OCI-LY1 (cell line): ENCODE measurements around the gene ARFIP2.

Source experiments
- H2AFZ ChIP-seq: fragments of 200-600 bp; sonication (generic), shearing (Covaris generic); 2 replicates; pipeline ENCODE4 v1.6.0; 2014; ENCODE audit warnings: antibody characterized with exemption, mild to moderate bottlenecking, low read length
- H3F3A ChIP-seq: fragments of 200-600 bp; sonication (generic), shearing (Covaris generic); 2 replicates; pipeline ENCODE4 v1.6.0; 2014; ENCODE audit warnings: mild to moderate bottlenecking, antibody characterized with exemption, low read length, moderate library complexity; ENCODE audit not compliant: insufficient read depth
- H3K27ac ChIP-seq: fragments of 200-600 bp; sonication (generic); 2 replicates; pipeline ENCODE4 v1.5.1; 2014; ENCODE audit warnings: low read length, mixed run types, mild to moderate bottlenecking, low read depth; ENCODE audit not compliant: poor library complexity, severe bottlenecking
- H3K27me3 ChIP-seq: fragments of 200-600 bp; sonication (generic); 2 replicates; pipeline ENCODE4 v1.6.0; 2014; ENCODE audit warnings: antibody characterized with exemption, mild to moderate bottlenecking, low read length, moderate library complexity; ENCODE audit not compliant: insufficient read depth
- H3K36me3 ChIP-seq: fragments of 200-600 bp; sonication (generic); 2 replicates; pipeline ENCODE4 v1.6.1; 2014; ENCODE audit warnings: mild to moderate bottlenecking, antibody characterized with exemption, low read length, moderate library complexity, mixed read lengths; ENCODE audit not compliant: insufficient read depth
- H3K4me1 ChIP-seq: fragments of 200-600 bp; sonication (generic); 2 replicates; pipeline ENCODE4 v1.5.1; 2014; ENCODE audit warnings: mild to moderate bottlenecking, low read length, moderate library complexity; ENCODE audit not compliant: insufficient read depth, severe bottlenecking
- H3K4me2 ChIP-seq: fragments of 200-600 bp; sonication (generic), shearing (Covaris generic); 2 replicates; pipeline ENCODE4 v1.6.1; 2014; ENCODE audit warnings: low read length
- H3K4me3 ChIP-seq: fragments of 200-600 bp; sonication (generic); 2 replicates; pipeline ENCODE4 v1.5.1; 2014; ENCODE audit warnings: low read length, low read depth, mild to moderate bottlenecking, mixed read lengths; ENCODE audit not compliant: poor library complexity, severe bottlenecking
- H3K79me2 ChIP-seq: fragments of 200-600 bp; shearing (Covaris generic); 2 replicates; pipeline ENCODE4 v1.6.1; 2016; ENCODE audit warnings: mixed run types, low read length, mixed read lengths; ENCODE audit not compliant: insufficient read depth
- H3K9ac ChIP-seq: fragments of 200-600 bp; sonication (generic), shearing (Covaris generic); 2 replicates; pipeline ENCODE4 v1.6.1; 2014; ENCODE audit warnings: mild to moderate bottlenecking, low read length, mixed read lengths
- H3K9me2 ChIP-seq: fragments of 200-600 bp; sonication (generic), shearing (Covaris generic); 2 replicates; pipeline ENCODE4 v1.6.1; 2014; ENCODE audit warnings: low read depth, mild to moderate bottlenecking, low read length, mixed read lengths
- H3K9me3 ChIP-seq: fragments of 200-600 bp; shearing (Covaris generic); 2 replicates; pipeline ENCODE4 v1.6.1; 2014; ENCODE audit warnings: low read length, mixed read lengths
- H4K20me1 ChIP-seq: fragments of 200-600 bp; sonication (generic), shearing (Covaris generic); 2 replicates; pipeline ENCODE4 v1.6.0; 2016; ENCODE audit warnings: mild to moderate bottlenecking, low read length; ENCODE audit not compliant: insufficient read depth
- CTCF ChIP-seq: fragments of 200-600 bp; sonication (generic), shearing (Covaris generic); IDR thresholded peaks from 2 replicates; pipeline ENCODE4 v1.5.1; 2017; ENCODE audit warnings: mild to moderate bottlenecking, antibody characterized with exemption, low read length, moderate library complexity, mixed read lengths
- EZH2 ChIP-seq: fragments of 200-600 bp; sonication (generic), shearing (Covaris generic); IDR thresholded peaks from 2 replicates; pipeline ENCODE4 v1.8.0; 2017; ENCODE audit warnings: borderline replicate concordance, mixed run types, mild to moderate bottlenecking, antibody characterized with exemption, low read length, moderate library complexity, mixed read lengths

ARFIP2 gene

GRCh38 chr11:6486938-6487337, 5.8 kb upstream of the ARFIP2 start:
- Histone ChIP-seq H4K20me1 (no peaks in the 10 kb centered on the region), H3K36me3 (peaks cover 81% of the 10 kb centered on the region)

GRCh38 chr11:6486256-6486655, 5.1 kb upstream of the ARFIP2 start:
- Histone ChIP-seq H3K4me3 (no peak overlapping the region), H3K9me2 (no peaks in the 10 kb centered on the region), H3F3A (no peaks in the 10 kb centered on the region), H3K27me3 (no peaks in the 10 kb centered on the region), H3K36me3 (peaks cover 75% of the 10 kb centered on the region), H3K4me1 (peaks cover 11% of the 10 kb centered on the region), H3K4me2 (no peak overlapping the region), H3K79me2 (peaks cover 22% of the 10 kb centered on the region), H4K20me1 (no peaks in the 10 kb centered on the region), H2AFZ (no peak overlapping the region), H3K9ac (no peak overlapping the region), H3K9me3 (no peaks in the 10 kb centered on the region), H3K27ac (no peak overlapping the region)
- TF ChIP-seq EZH2 = no peak
- no peak for TF ChIP-seq CTCF

More at GRCh38 chr11:6486938-6487337, 5.8 kb upstream of the ARFIP2 start:
- H2AFZ ChIP-seq = no peak overlapping the region
- H3K9ac ChIP-seq = no peak overlapping the region
- H3K9me3 ChIP-seq = no peaks in the 10 kb centered on the region
- H3K4me2 ChIP-seq = no peak overlapping the region
- no peaks in the 10 kb centered on the region for H3K9me2 ChIP-seq
- no peak overlapping the region for H3K4me3 ChIP-seq
- H3K27me3 ChIP-seq = no peaks in the 10 kb centered on the region
- no peaks in the 10 kb centered on the region for H3F3A ChIP-seq
- H3K79me2 ChIP-seq = peaks cover 16% of the 10 kb centered on the region
- no peak for TF ChIP-seq CTCF
- no peak for TF ChIP-seq EZH2
- H3K4me1 ChIP-seq = peaks cover 10% of the 10 kb centered on the region
- no peak overlapping the region for H3K27ac ChIP-seq

DNA sequence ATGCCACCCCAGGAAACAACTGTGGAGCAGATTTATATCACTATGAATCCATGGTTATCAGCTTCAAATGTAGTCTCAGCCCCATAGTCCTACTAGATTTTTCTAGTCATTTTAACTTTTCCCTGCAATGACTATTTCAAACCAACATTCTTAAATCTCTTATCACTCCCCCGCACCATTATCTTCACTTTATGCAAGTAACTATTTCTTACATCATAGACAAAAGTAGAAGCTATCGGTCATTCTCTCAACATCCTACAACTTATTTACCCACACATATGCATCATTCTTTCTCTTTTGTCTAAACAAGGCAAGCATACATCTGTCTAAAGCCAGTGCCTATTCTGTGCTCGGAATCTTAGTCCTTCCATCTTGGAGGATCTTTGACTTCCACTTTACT, 4.5 kb upstream of the ARFIP2 start:
- Histone ChIP-seq H3K4me1 (peaks cover 12% of the 10 kb centered on the region), H3K9me3 (no peaks in the 10 kb centered on the region), H3K79me2 (peaks cover 25% of the 10 kb centered on the region), H3K4me2 (no peak overlapping the region), H3F3A (no peaks in the 10 kb centered on the region), H3K27me3 (no peaks in the 10 kb centered on the region), H4K20me1 (no peaks in the 10 kb centered on the region), H2AFZ (no peak overlapping the region), H3K9me2 (no peaks in the 10 kb centered on the region), H3K4me3 (no peak overlapping the region), H3K36me3 (peaks cover 74% of the 10 kb centered on the region), H3K9ac (no peak overlapping the region), H3K27ac (no peak overlapping the region)
- no peak for TF ChIP-seq CTCF
- no peak for TF ChIP-seq EZH2
